HG02970 (cell line): ENCODE data around the gene FYN.

Experiments
- ATAC-seq: cut with Tn5 transposase; IDR thresholded peaks from one replicate; pipeline ENCODE4 v1.9.1; 2021; ENCODE audit warnings: mild to moderate bottlenecking, moderate library complexity, moderate number of reproducible peaks; ENCODE audit not compliant: unreplicated experiment, low FRiP score

FYN gene

GRCh38 chr6:111885373-111886027 lies 12.2 kb upstream of the FYN start:
- no peak for ATAC-seq

- ATAC-seq: no peak
Observed at GRCh38 chr6:111884068-111884467, 10.8 kb upstream of the FYN start.

- no peak for ATAC-seq
Observed at GRCh38 chr6:111880181-111880888, 7.1 kb upstream of the FYN start.

GRCh38 chr6:111875741-111876140 lies 2.5 kb upstream of the FYN start:
- no peak for ATAC-seq

- ATAC-seq: no peak
Observed at GRCh38 chr6:111874025-111874415, 768 bp upstream of the FYN start.

- peak; percentile 23 for ATAC-seq
Observed at GRCh38 chr6:111872401-111873177, 663 bp downstream of the FYN start.

- no peak for ATAC-seq
Observed at GRCh38 chr6:111871725-111872400, 1.4 kb downstream of the FYN start.

- no peak for ATAC-seq
Observed at GRCh38 chr6:111871207-111871606, 2.0 kb downstream of the FYN start.

- no peak for ATAC-seq
Observed at GRCh38 chr6:111870742-111871064, 2.5 kb downstream of the FYN start.

GRCh38 chr6:111870051-111870741 lies 3.1 kb downstream of the FYN start:
- ATAC-seq: no peak

GRCh38 chr6:111866857-111867256 lies 6.4 kb downstream of the FYN start:
- no peak for ATAC-seq

GRCh38 chr6:111865909-111866546 lies 7.2 kb downstream of the FYN start:
- ATAC-seq: no peak

GRCh38 chr6:111865049-111865585 lies 8.1 kb downstream of the FYN start:
- no peak for ATAC-seq

- no peak for ATAC-seq
Observed at GRCh38 chr6:111864138-111865048, 8.9 kb downstream of the FYN start.

GRCh38 chr6:111862741-111863140 lies 10.5 kb downstream of the FYN start:
- ATAC-seq: no peak

GRCh38 chr6:111862314-111862713 lies 10.9 kb downstream of the FYN start:
- no peak for ATAC-seq

- no peak for ATAC-seq
Observed at GRCh38 chr6:111861431-111861885, 11.8 kb downstream of the FYN start.

GRCh38 chr6:111858347-111858746 lies 14.9 kb downstream of the FYN start:
- ATAC-seq: no peak
